ENCODE data around the gene MRPL42.

GRCh38 chr12:93536111-93536765, 68.9 kb downstream of the MRPL42 start:
- no peak for TF ChIP-seq TEAD1 (CRISPR knock-in tag; IDR thresholded peaks at IDR 0.05)
- TF ChIP-seq CBFB (CRISPR knock-in tag; IDR thresholded peaks at IDR 0.05; ENCODE audit: low read depth), result no peak
- TF ChIP-seq CTCF (IDR thresholded peaks at IDR 0.05), result no peak
